Activated naive CD4-positive, alpha-beta T cell treated with Interleukin-2 at 50 U/mL for 16 hours (primary cell): ENCODE results near the gene IGHMBP2.

Experiments
- DNase-seq: peaks from one replicate; pipeline ENCODE4 v3.0.0-alpha.2; 2020

IGHMBP2 gene

GRCh38 chr11:68928136-68928880 lies 24.6 kb downstream of the IGHMBP2 start:
- no peak for DNase-seq

GRCh38 chr11:68929135-68929534 lies 25.4 kb downstream of the IGHMBP2 start:
- no peak for DNase-seq

GRCh38 chr11:68929706-68930570 lies 26.2 kb downstream of the IGHMBP2 start:
- DNase-seq = no peak

GRCh38 chr11:68930991-68931855 lies 27.5 kb downstream of the IGHMBP2 start:
- no peak for DNase-seq

- DNase-seq = no peak
Measured at GRCh38 chr11:68931911-68932310, 28.2 kb downstream of the IGHMBP2 start.

- DNase-seq = no peak
Measured at GRCh38 chr11:68932358-68932757, 28.7 kb downstream of the IGHMBP2 start.

- no peak for DNase-seq
Measured at GRCh38 chr11:68932933-68933577, 29.4 kb downstream of the IGHMBP2 start.

- no peak for DNase-seq
Measured at GRCh38 chr11:68933605-68934320, 30.1 kb downstream of the IGHMBP2 start.

GRCh38 chr11:68934321-68934645 lies 30.6 kb downstream of the IGHMBP2 start:
- no peak for DNase-seq

- DNase-seq = no peak
Measured at GRCh38 chr11:68934666-68935065, 31.0 kb downstream of the IGHMBP2 start.

GRCh38 chr11:68935066-68935465 lies 31.4 kb downstream of the IGHMBP2 start:
- DNase-seq = no peak

GRCh38 chr11:68935516-68936357 lies 32.0 kb downstream of the IGHMBP2 start:
- DNase-seq = no peak

- DNase-seq = no peak
Measured at GRCh38 chr11:68936358-68936636, 32.6 kb downstream of the IGHMBP2 start.

- no peak for DNase-seq
Measured at GRCh38 chr11:68936676-68937620, 33.3 kb downstream of the IGHMBP2 start.

GRCh38 chr11:68938088-68938487 lies 34.4 kb downstream of the IGHMBP2 start:
- no peak for DNase-seq

- DNase-seq = no peak
Measured at GRCh38 chr11:68938816-68939582, 35.3 kb downstream of the IGHMBP2 start.

- no peak for DNase-seq
Measured at GRCh38 chr11:68939583-68940555, 36.2 kb downstream of the IGHMBP2 start.
